Measurements from ENCODE around the gene RYR2.

Gene RYR2

DNA sequence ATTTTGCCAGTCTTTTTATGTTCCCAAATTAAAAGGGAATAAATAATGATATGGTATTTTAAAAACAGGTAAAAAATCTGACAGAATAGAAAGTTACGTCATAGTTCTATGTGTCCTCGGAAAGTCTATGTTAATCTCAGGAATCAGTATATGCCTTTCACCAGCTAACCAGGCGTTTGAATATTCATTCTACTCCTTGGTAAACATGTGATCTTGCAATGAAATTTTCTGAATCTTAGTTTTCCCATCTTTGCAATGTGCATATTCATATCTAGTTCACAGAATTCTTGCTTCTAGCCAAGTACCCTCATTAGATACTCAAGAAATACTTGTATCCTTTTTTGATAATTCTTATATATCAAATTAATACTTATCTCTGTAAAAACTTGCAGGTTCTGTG is 669.3 kb downstream of the RYR2 start:
- TF ChIP-seq, protein P1, sequence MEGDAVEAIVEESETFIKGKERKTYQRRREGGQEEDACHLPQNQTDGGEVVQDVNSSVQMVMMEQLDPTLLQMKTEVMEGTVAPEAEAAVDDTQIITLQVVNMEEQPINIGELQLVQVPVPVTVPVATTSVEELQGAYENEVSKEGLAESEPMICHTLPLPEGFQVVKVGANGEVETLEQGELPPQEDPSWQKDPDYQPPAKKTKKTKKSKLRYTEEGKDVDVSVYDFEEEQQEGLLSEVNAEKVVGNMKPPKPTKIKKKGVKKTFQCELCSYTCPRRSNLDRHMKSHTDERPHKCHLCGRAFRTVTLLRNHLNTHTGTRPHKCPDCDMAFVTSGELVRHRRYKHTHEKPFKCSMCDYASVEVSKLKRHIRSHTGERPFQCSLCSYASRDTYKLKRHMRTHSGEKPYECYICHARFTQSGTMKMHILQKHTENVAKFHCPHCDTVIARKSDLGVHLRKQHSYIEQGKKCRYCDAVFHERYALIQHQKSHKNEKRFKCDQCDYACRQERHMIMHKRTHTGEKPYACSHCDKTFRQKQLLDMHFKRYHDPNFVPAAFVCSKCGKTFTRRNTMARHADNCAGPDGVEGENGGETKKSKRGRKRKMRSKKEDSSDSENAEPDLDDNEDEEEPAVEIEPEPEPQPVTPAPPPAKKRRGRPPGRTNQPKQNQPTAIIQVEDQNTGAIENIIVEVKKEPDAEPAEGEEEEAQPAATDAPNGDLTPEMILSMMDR (IDR thresholded peaks at IDR 0.05; ENCODE audit: borderline replicate concordance, control extremely low read depth, extremely low read depth, insufficient read depth, missing control alignments), result no peak
- no peak for DNase-seq (ENCODE audit: low spot score)
- in situ Hi-C loops (cut with MboI; ENCODE audit: low sequenced_read_pairs, unreplicated experiment), result no loop called here

DNA sequence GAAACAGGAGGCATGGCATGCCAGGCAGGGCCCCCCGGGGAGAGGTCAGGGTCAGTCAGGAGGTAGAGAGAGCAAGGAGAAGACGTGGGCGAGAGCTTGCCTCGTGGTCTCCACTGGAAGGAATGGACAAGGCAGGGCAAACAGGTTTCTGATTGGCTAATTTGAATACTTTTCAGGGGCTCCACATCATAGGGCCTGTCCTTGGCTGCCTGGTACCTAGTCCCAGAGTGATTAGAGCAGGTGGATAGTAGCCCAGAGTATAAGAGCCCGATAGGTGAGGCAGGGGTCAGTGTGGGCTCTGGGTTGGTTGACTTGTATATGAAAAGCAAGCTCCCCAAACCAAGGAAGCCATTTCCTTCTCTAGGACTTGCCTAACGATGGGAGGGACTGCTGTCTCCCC is 670.1 kb downstream of the RYR2 start:
- no peak for DNase-seq (ENCODE audit: low spot score)
- TF ChIP-seq, protein P1 (IDR thresholded peaks at IDR 0.05; ENCODE audit: borderline replicate concordance, control extremely low read depth, extremely low read depth, insufficient read depth, missing control alignments), result no peak
- in situ Hi-C loops (cut with MboI; ENCODE audit: low sequenced_read_pairs, unreplicated experiment), result no loop called here

DNA sequence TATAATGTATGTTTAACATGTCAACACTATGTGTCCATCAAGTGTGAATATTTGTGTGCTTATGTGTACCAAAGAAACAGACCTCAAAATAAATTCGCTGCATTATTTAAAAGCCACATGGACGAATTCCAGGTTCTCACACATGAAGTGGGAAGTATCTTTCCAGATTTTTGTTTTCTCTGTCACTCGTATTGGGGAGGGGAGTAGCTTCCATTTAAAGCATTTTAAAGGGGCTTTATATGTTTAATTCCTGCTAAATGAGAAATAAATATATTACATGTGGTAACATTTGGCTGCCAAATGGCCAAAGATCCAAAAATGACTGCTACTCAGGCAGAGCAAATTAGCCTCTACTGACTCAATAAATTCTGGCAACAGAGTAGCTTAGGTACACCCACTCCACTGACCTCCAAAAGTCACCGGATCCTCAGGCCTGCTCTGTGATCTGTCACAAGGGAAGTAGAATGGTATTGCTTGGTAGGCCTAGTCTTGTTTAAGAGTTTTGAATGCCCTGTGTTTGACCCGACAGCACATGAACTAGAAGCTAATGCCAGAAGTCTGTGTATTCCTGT is 670.7 kb downstream of the RYR2 start:
- TF ChIP-seq, protein P1 (IDR thresholded peaks at IDR 0.05; ENCODE audit: borderline replicate concordance, control extremely low read depth, extremely low read depth, insufficient read depth, missing control alignments), result no peak
- in situ Hi-C loops (cut with MboI; ENCODE audit: low sequenced_read_pairs, unreplicated experiment), result no loop called here
- no peak for DNase-seq (ENCODE audit: low spot score)

DNA sequence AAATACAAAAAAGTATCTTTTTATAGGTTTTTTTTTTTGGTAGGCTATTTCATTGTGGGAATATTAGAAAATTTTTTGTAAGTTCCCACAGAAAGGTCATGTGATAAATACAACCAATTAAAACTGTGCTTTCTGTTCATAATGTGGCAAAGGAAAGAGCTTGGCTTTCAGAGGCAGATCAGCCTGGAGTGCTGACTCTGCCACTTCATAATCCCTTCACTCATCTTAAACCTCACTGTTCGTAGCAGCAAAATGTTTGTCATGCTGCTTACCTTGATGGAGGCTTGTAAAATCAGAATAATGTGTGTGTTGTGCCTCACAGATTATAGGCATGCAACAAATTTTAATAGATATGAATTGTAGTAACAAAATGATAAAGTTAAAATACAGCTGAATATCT is 671.9 kb downstream of the RYR2 start:
- in situ Hi-C loops (cut with MboI; ENCODE audit: low sequenced_read_pairs, unreplicated experiment), result no loop called here
- DNase-seq (ENCODE audit: low spot score), result no peak
- TF ChIP-seq, protein P1 (IDR thresholded peaks at IDR 0.05; ENCODE audit: borderline replicate concordance, control extremely low read depth, extremely low read depth, insufficient read depth, missing control alignments), result no peak

DNA sequence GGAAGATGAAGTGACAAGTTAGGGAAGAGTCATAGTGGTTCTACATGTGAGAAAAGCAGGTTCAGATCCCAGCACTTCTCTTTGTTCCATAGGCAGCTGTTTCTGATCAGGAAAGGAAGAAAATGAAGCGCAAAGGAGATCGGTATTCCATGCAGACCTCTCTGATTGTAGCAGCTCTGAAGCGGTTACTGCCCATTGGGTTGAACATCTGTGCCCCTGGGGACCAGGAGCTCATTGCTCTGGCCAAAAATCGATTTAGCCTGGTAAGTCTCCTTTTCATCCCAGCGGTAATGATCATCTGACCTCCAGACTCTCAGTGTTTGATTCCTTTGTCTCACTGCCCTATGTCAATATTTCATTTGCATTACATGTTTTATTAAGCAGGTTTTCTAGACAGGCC is 675.1 kb downstream of the RYR2 start:
- in situ Hi-C loops (cut with MboI; ENCODE audit: low sequenced_read_pairs, unreplicated experiment), result no loop called here
- DNase-seq (ENCODE audit: low spot score), result no peak
- TF ChIP-seq, protein P1 (IDR thresholded peaks at IDR 0.05; ENCODE audit: borderline replicate concordance, control extremely low read depth, extremely low read depth, insufficient read depth, missing control alignments), result no peak

DNA sequence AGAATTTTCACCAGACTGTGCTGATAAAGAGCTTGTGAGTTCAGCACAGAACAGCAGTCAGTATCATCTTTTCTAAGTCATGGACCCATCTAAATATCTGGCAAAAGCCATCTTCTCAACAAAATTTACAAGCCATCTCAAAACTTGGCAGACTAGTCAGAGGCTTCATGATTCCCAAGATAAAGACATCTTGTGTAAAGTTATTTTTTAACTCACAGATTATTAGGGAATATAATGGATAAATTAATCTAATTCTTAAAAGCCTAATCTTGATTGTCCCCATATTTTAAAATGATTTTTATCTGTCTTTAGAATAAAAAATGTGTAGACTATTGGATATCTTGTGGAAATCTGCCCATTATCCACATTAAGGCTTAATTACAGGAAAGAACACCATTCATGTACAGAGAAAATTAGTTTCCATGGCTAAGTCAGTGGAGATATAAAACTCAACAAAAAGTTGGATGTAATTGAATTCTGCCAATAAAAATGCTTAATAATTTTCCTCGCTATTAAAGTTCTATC is 688.9 kb downstream of the RYR2 start:
- DNase-seq (ENCODE audit: low spot score), result no peak
- in situ Hi-C loops (cut with MboI; ENCODE audit: low sequenced_read_pairs, unreplicated experiment), result no loop called here
- TF ChIP-seq, protein P1 (IDR thresholded peaks at IDR 0.05; ENCODE audit: borderline replicate concordance, control extremely low read depth, extremely low read depth, insufficient read depth, missing control alignments), result no peak
